ENCODE data around the gene GNGT2.

- TF ChIP-seq CTCF (conservative IDR thresholded peaks at IDR 0.05; ENCODE audit: low read depth, low read length) (no peak), RCOR1 (IDR thresholded peaks at IDR 0.05; ENCODE audit: insufficient replicate concordance, low read length) (no peak), CEBPB (IDR thresholded peaks at IDR 0.05; ENCODE audit: low read depth, low read length) (no peak), NFE2L2 (IDR thresholded peaks at IDR 0.05; ENCODE audit: low read depth, low read length) (no peak), POLR2A (IDR thresholded peaks at IDR 0.05; ENCODE audit: low read depth, low read length) (no peak), SMC3 (IDR thresholded peaks at IDR 0.05; ENCODE audit: low read depth, low read length) (no peak), MAFK (IDR thresholded peaks at IDR 0.05; ENCODE audit: low read depth, low read length) (no peak), FOS (IDR thresholded peaks at IDR 0.05; ENCODE audit: low read depth, low read length) (no peak), USF2 (IDR thresholded peaks at IDR 0.05; ENCODE audit: low read depth, low read length) (no peak), RAD21 (IDR thresholded peaks at IDR 0.05; ENCODE audit: low read length) (no peak), BHLHE40 (IDR thresholded peaks at IDR 0.05; ENCODE audit: low read depth, low read length) (no peak), CHD1 (IDR thresholded peaks at IDR 0.05; ENCODE audit: low read depth, low read length) (no peak), RFX5 (IDR thresholded peaks at IDR 0.05; ENCODE audit: low read depth, low read length) (no peak)
Measured at GRCh38 chr17:49223168-49223516, 12.8 kb upstream of the GNGT2 start.

All from IMR-90 (cell line).